ENCODE data around the gene CALN1.

DNA sequence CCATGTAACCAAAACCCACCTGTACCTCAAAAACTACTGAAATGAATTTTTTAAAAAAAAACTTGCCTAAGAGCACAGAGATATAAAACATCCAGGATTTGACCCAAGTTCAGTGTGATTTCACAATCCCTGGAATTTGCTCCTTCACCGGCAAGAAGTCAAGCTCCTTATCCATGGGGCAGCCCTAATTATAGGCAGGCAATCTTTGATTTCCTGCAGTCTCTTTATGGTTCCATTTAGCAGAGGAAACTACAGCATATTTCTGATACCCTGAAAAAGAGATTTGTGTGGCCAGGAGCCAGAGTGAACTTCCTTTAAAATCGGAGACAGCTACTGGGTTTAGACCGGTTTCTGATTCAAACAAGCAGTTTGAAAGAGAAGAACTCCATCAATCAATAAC, 154.1 kb downstream of the CALN1 start:
- TF ChIP-seq POLR2AphosphoS5 (IDR thresholded peaks at IDR 0.05; ENCODE audit: low read depth, low read length) (no peak), SIN3A (IDR thresholded peaks at IDR 0.05; ENCODE audit: borderline replicate concordance, insufficient read depth, low read length) (no peak), TAF1 (IDR thresholded peaks at IDR 0.05; ENCODE audit: borderline replicate concordance, insufficient read depth, low read length) (no peak), FOXP2 (optimal IDR thresholded peaks at IDR 0.05; ENCODE audit: borderline replicate concordance, extremely low read depth, extremely low read length, insufficient read depth) (no peak)
- TF ChIP-seq, protein P1, sequence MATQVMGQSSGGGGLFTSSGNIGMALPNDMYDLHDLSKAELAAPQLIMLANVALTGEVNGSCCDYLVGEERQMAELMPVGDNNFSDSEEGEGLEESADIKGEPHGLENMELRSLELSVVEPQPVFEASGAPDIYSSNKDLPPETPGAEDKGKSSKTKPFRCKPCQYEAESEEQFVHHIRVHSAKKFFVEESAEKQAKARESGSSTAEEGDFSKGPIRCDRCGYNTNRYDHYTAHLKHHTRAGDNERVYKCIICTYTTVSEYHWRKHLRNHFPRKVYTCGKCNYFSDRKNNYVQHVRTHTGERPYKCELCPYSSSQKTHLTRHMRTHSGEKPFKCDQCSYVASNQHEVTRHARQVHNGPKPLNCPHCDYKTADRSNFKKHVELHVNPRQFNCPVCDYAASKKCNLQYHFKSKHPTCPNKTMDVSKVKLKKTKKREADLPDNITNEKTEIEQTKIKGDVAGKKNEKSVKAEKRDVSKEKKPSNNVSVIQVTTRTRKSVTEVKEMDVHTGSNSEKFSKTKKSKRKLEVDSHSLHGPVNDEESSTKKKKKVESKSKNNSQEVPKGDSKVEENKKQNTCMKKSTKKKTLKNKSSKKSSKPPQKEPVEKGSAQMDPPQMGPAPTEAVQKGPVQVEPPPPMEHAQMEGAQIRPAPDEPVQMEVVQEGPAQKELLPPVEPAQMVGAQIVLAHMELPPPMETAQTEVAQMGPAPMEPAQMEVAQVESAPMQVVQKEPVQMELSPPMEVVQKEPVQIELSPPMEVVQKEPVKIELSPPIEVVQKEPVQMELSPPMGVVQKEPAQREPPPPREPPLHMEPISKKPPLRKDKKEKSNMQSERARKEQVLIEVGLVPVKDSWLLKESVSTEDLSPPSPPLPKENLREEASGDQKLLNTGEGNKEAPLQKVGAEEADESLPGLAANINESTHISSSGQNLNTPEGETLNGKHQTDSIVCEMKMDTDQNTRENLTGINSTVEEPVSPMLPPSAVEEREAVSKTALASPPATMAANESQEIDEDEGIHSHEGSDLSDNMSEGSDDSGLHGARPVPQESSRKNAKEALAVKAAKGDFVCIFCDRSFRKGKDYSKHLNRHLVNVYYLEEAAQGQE (IDR thresholded peaks at IDR 0.05; ENCODE audit: insufficient read depth in 1 of 2, low read depth in 2 of 2, low read length in 2 of 2): no peak
